ENCODE measurements around the gene MED28. TPM values are rescaled to one million over a fixed set of nuclear protein-coding genes. Genes with fewer than 3 reads are reported as not detected.

The MED28 gene
- total and polyA plus RNA-seq, 12 donors = 4.9 to 49.4 (median 12.1) TPM

DNA sequence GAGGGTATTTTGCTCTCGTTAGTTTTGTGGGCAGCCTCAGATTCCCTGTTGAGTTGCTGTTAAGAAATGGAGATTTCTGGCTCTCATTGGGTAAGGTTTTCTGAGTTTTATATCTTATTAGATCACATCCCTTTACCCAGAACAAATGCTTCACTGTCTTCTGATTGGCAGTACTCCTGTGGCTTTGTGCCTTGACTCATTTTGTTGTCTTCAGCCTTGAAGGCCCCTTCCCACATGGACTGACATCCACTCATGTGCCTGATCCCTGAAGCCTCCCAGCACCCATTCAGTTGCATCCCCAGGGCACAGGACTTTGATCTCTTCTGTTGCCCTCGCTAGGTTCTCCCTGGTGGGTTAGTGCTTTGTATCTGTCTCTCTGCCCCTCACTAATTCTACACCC, 10.4 kb downstream of the MED28 start:
- TF ChIP-seq, protein P1, sequence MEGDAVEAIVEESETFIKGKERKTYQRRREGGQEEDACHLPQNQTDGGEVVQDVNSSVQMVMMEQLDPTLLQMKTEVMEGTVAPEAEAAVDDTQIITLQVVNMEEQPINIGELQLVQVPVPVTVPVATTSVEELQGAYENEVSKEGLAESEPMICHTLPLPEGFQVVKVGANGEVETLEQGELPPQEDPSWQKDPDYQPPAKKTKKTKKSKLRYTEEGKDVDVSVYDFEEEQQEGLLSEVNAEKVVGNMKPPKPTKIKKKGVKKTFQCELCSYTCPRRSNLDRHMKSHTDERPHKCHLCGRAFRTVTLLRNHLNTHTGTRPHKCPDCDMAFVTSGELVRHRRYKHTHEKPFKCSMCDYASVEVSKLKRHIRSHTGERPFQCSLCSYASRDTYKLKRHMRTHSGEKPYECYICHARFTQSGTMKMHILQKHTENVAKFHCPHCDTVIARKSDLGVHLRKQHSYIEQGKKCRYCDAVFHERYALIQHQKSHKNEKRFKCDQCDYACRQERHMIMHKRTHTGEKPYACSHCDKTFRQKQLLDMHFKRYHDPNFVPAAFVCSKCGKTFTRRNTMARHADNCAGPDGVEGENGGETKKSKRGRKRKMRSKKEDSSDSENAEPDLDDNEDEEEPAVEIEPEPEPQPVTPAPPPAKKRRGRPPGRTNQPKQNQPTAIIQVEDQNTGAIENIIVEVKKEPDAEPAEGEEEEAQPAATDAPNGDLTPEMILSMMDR (IDR thresholded peaks at IDR 0.05) = no peak
- TF ChIP-seq POLR2A (IDR thresholded peaks at IDR 0.05) = no peak
- intact Hi-C loops (cut with DNase I) = no loop called here
- peaks cover 0 to 88% of the 10 kb centered on the region in 2 donors for H3K36me3 ChIP-seq (replicated peaks in 1 of 2)
- WGBS, 4 donors = 70 to 80% (median 73%) methylated on average over 2 of the region's 2 CpGs
- no peaks in the 10 kb centered on the region for H3K9me3 ChIP-seq (replicated peaks in 1 of 3)
- no peak overlapping the region for H3K4me3 ChIP-seq
- no peaks in the 10 kb centered on the region for H3K4me1 ChIP-seq (replicated peaks in 1 of 2)
- peak in 1 of 7 donors; percentile 31 for DNase-seq
- no peak overlapping the region for H3K27ac ChIP-seq
- no peaks in the 10 kb centered on the region for H3K27me3 ChIP-seq

DNA sequence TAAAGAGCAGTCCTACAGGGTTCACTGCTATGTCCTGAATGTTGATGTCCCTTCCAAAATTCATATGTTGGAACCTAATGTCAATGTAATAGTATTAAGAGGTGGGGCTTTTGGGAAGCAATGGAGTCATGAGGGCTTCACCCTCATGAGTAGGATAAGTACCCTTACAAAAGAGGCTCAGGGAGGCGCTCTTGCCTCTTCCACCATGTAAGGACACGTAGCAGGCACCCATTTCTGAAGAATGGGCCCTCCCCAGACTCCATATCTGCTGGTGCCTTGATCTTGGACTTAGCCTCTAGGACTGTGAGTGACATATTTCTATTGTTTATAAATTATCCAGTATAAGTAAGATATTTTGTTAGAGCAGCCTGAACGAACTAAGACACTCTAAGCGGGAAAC, 15.8 kb downstream of the MED28 start:
- no peaks in the 10 kb centered on the region for H3K4me1 ChIP-seq (replicated peaks in 1 of 2)
- DNase-seq = peak in 2 of 7 donors; percentile 2 to 13
- H3K27ac ChIP-seq = no peak overlapping the region
- no peaks in the 10 kb centered on the region for H3K9me3 ChIP-seq (replicated peaks in 1 of 3)
- intact Hi-C loops (cut with DNase I) = no loop called here
- no peaks in the 10 kb centered on the region for H3K27me3 ChIP-seq
- 94 to 97% (median 96%) methylated on average over 4 of the region's 4 CpGs for WGBS, 4 donors
- TF ChIP-seq POLR2A (IDR thresholded peaks at IDR 0.05) = no peak
- TF ChIP-seq, protein P1 (IDR thresholded peaks at IDR 0.05) = no peak
- no peak overlapping the region for H3K4me3 ChIP-seq
- peaks cover 0 to 73% of the 10 kb centered on the region in 2 donors for H3K36me3 ChIP-seq (replicated peaks in 1 of 2)

DNA sequence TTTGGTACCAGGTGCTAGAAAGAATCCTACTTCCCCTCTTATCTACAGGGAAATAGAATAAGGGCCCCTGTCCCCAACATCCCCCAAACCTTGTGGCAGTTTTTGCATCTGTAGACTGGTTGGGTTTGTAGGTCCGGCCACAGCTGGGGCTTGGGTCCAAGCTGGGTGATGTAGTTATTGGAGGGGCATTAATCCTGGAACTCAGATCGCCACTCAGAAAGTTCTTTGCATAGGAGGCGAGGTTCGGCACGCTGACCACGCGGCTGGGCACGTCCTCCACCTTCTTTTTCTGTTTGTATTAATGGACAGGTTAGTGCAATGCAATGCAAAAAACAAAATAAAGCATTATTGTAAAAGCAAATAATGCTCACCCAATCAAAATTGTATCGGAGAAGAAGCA, 19.2 kb downstream of the MED28 start:
- 95 to 98% (median 96%) methylated on average over 9 of the region's 9 CpGs for WGBS, 4 donors
- peaks cover 0 to 41% of the 10 kb centered on the region in 2 donors for H3K36me3 ChIP-seq (replicated peaks in 1 of 2)
- peak in 1 of 7 donors; percentile 6 for DNase-seq
- H3K27me3 ChIP-seq = no peaks in the 10 kb centered on the region
- H3K9me3 ChIP-seq (replicated peaks in 1 of 3) = no peaks in the 10 kb centered on the region
- H3K4me3 ChIP-seq = no peak overlapping the region
- TF ChIP-seq, protein P1 (IDR thresholded peaks at IDR 0.05) = no peak
- no peak for TF ChIP-seq POLR2A (IDR thresholded peaks at IDR 0.05)
- intact Hi-C loops (cut with DNase I) = no loop called here
- H3K27ac ChIP-seq = no peak overlapping the region
- H3K4me1 ChIP-seq (replicated peaks in 1 of 2) = no peaks in the 10 kb centered on the region

DNA sequence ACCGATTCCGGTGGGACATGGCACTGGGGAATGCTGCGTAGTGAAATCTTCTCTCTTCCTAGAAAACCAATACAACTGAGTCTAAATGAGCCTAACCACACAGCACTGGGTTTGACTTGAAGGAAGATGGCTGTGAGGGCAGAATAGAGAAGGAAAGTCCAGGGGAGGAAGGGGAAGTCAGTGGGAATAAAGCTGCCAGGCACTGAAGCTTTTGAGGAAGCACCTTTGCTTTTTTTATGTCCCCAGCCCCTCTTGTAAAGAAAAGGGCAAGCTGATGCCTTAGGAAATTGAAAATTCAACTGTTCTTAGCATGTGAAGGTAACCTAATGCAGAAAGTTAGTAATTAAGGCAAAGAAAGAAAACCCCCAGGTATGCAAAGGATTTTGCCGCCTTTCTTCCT, 20.6 kb downstream of the MED28 start:
- Histone ChIP-seq H3K27me3 (no peaks in the 10 kb centered on the region), H3K9me3 (replicated peaks in 1 of 3) (no peaks in the 10 kb centered on the region), H3K4me1 (replicated peaks in 1 of 2) (no peaks in the 10 kb centered on the region), H3K4me3 (no peak overlapping the region), H3K36me3 (replicated peaks in 1 of 2) (peaks cover 0 to 38% of the 10 kb centered on the region in 2 donors), H3K27ac (no peak overlapping the region)
- DNase-seq = no peak
- no peak for TF ChIP-seq POLR2A (IDR thresholded peaks at IDR 0.05)
- TF ChIP-seq, protein P1 (IDR thresholded peaks at IDR 0.05) = no peak
- intact Hi-C loops (cut with DNase I) = loop anchor here in 1 of 2 donors (5.0 kb wide), 1 partner anchor 88 kb away; no protein-coding TSS in a partner anchor
- WGBS, 4 donors = 97 to 99% (median 98%) methylated on average over 4 of the region's 4 CpGs
